Activated CD4-positive, alpha-beta T cell treated with anti-CD3 and anti-CD28 coated beads, Interleukin-2, amount 50 U/mL, for 24 hours (primary cell): ENCODE data around the gene LIPI.
"Not testable (repeated sequence)": the region's sequence is repeated elsewhere in the genome, so short reads cannot be mapped to it uniquely, and the experiment has no call there.

Experiments
- DNase-seq, 2 donors: peaks; one replicate each; pipeline ENCODE4 v3.0.0-alpha.2; 2020; ENCODE audit warnings: low read depth in 1 of 2, low spot score in 1 of 2

LIPI gene

DNA sequence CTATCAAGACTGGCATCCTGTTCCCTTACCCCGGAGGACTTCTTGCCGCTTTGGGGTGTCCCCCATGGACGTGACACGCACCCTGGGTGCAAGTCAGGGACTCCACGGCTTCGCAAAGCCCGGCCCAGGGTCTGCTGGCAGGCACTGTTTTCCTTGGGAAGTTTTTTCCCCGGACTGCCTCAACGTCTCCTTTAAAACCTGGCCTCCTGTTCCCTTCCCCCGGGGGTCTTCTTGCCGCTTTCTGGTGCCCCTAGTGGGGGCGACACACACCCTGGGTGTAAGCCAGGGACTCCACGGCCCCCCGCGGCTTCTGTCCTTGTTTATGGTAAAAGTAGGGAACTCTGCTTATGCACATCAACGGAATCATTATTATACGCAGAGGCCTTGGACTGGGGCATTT, 136.6 kb downstream of the LIPI start:
- DNase-seq, result no peak

DNA sequence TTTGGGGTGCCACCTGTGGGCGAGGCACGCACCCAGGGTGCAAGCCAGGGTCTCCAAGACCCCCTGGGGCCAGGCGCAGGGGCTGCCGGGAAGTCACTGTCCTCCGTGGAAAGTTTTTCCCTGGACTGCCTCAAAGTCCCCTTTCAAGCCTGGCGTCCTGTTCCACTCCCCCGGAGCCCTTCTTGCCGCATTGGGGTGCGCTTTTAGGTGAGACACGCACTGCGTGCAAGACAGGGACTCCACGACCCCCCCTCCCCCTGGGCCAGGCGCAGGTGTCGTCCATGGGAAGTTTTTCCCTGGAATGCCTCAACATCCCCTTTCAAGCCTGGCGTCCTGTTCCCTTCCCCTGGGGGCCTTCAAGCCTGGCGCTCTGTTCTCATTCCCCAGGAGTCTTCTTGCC, 137.1 kb downstream of the LIPI start:
- DNase-seq, result no peak

DNA sequence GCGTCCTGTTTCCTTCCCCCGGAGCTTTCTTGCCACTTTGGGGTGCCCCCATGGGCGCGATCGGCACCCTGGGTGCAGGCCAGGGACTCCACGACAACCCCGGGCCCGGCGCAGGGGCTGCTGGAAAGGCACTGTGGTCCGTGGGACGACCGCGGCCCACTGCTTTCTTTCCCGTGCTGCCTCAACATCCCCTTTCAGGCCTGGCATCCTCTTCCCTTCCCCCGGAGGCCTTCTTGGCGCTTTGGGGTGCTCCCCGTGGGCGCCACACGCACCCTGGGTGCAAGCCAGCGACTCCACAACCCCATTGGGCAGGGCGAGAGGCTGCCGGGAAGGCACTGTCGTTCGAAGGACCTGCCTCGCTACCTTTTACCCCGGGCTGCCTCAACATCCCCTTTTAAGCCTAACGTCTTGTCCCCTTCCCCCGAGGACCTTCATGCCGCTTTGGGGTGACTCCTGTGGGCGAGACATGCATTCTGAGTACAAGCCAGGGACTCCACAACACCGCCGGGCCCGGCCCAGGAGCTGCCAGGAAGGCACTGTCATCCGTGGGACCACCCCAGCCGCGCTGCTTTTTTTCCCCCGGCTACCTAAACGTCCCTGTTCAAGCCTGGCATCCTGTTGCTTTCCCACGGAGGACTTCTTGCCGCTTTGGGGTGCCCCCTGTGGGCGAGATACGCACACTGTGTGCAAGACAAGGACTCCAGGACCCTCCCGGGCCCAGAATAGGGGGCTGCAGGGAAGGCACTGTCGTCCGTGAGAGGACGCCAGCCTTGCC, 137.8 kb downstream of the LIPI start:
- DNase-seq, result no peak

DNA sequence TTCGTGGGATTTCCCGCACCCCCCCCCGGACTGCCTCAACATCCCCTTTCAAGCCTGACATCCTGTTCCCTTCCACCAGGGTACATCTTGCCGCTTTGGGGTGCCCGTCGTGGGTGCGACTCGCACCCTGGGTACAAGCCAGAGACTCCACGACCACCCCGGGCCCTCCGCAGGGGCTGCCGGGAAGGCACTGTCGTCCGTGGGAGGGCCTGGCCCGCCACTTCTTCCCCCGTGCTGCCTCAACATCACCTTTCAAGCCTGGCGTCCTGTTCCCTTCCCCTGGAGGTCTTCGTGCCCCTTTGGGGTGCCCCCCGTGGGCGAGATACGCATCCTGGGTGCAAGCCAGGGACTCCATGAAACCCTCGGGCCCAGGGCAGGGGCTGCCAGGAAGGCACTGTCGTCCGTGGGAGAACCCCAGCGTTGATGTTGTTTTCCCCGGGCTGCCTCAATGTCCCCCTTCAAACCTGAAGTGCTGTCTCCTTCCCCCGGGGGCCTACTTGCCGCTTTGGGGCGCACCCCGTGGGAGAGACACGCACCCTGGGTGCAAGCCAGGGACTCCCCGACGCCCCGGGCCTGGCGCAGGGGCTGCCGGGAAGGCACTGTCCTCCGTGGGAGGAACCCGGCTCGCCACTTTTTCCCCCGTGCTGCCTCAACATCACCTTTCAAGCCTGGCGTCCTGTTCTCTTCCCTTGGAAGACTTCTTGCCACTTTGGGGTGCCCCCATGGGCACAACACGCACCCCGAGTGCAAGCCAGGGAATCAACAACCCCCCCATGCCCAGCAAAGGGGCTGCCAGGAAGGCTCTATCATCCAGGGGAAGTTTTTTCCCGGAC, 138.6 kb downstream of the LIPI start:
- DNase-seq, result no peak

DNA sequence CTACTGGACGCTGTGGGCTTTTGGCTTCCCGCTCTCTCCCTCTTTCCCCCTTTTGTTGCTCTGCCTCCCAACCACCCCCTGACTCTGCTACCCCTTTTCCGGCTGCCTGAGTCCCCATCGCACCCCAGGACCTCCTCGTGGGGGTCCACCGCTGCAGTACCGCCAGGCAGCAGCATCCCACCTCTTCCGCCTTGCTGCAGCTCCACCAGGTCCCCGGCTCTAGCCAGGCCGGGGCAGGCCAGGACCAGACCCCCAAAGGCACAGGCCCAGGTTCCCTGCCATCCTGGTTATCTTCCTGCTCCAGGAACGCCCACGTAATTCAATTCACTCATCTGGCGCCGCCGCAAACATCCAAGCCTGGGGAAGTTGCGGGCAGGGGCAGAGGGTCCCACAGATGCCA, 139.8 kb downstream of the LIPI start:
- DNase-seq, result no peak

DNA sequence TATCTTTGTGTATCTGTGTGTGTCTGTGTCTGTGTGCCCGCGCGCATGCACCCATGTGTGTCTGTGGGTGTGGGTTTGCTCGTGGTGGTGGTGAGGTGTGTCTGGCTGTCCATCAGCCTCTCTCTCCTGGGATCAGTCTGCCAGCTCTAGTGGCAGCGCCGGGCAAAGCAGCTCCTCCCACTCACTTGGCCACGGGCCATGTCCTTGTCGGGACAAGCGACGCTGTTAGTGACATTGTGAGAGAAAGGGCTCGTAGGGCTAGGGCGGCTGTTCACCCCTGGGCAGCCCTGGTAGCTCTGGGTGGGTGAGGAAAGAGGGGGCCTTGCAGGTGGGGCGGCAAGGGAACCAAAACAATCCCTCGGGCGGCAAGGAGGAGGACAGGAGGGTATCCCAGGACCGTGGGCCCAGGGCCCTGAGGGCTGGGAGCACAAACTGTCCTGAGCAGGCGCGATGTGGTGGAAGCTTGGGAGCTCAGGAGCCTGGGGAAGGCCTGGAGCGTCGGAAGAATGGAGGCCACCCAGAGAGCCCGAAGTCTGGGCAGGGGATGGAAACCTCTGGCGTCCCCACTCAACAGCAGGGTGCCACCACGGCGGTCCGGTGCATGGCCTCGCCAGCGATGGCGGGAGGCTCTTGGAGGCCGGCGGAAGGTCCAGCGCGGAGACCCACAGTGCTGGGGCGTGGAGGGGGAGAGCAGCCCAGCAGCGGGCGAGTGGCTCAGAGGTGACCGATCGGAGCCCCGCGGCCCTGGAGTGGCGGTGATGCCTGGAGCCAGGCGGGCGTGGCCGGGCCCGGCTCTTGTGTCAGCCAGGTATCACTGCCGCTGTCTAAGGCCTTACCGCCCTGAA, 140.5 kb downstream of the LIPI start:
- no peak for DNase-seq

DNA sequence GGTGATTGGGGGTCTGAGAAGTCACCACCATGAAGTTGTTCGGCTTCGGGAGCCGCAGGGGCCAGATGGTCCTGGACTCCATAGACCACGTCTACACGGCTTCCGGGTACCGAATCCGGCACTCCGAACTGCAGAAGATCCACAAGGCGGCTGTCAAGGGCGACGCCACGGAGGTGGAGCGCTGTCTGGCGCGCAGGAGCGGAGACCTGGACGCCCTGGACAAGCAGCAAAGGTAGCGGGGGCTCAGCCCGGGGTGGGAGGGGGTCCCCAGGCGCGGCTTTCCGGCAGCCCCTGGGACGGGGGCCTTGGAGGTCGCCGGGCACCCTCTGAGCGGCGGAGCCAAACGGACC, 146.5 kb downstream of the LIPI start:
- no peak for DNase-seq

- not testable (repeated sequence) for DNase-seq
Measured at GRCh38 chr21:14063620-14064295, 147.0 kb downstream of the LIPI start.

DNA sequence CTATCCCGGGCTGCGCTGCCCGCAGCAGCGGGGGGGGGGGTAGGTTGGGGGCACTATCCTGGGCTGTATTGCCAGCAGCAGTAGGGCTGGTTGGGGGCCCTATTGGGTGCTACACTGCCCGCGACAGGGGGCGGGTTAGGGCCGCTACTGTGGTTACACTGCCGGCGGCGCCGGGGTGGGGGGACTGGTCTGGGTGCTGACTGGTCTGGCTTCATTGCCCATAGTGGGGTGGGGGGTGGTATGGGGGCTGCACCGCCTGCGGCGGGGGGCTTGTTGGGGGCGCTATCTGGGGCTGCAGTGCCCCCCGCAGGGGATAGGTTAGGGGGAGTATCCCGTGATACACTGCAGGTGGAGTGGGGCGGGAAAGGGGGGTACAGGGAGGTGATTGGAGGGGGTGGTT, 148.1 kb downstream of the LIPI start:
- not testable (repeated sequence) for DNase-seq

DNA sequence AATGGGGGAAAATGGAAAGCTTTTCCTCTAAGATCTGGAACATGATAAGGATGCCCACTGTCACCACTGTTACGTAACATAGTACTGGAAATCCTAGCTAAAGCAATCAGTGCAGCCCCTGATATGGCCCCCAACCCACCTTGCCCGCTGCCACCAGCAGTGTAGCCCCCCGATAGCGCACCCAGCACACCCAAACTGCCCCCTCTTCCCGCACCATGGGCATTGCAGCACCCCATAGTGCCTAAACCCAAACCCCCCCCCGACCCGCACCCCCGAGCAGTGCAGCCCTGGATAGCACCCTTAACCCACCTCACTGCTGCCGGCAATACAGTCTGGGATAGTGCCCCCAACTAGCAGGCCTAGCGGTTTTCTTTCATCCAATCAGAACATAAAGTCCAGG, 148.9 kb downstream of the LIPI start:
- not testable (repeated sequence) for DNase-seq

GRCh38 chr21:14058995-14059627, 151.6 kb downstream of the LIPI start:
- DNase-seq, result not testable (repeated sequence)
